ENCODE results near the gene STAU1.
"Not testable (repeated sequence)": the region's sequence is repeated elsewhere in the genome, so short reads cannot be mapped to it uniquely, and the experiment has no call there.

STAU1 gene

DNA sequence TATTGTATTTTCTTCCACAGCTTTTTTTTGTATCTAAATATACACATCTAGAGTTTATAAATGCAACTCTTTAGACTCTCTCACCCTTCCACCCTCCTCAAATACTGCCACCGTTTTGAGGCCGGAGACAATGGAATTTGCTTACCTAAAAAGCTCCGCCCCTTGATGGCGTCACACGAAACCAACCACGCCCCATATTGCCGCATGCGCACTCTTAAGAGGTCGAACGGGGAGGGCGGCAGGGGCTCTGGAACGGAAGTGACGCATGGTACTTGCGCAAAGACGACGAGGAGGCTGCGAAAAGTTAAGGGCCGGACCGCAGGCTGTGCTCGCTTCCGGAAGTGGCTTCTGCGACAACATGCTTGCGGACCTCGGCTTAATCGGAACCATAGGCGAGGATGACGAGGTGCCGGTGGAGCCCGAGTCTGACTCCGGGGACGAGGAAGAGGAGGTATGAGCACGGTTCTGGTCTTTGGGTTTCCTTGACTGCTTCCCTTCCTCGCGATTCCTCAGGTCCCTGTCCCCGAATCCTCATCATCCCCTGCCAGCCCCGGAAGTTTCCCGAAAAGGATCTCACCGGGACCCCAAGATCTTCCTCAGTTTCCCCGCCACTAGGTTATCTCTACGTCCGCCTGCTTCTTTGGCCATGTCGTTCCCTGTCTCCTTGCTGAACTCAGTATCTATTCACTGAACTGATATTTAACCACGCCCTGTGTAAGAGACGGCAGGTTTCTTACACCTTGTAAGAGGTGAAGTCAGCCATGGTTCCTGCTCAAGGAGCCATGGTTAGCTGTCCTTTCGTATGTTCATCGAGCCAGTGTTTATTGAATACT is 31.2 kb upstream of the STAU1 start, which contains the start of gene DDX27:
Gene DDX27, plus strand, starts transcription at position 326 of the 833 bp plus-strand sequence. Its CDS starts 33 bp downstream, at position 359.
- Histone ChIP-seq H3K4me2 (peak within 1 kb of the TSS; percentile 71), H3K4me1 (ENCODE audit: low read depth, poor library complexity, severe bottlenecking) (peaks cover 23% of the 10 kb centered on the region), H3K4me3 (IDR thresholded peaks at IDR 0.05; ENCODE audit: insufficient read depth, low read depth, low read length) (no peak within 1 kb of the TSS), H4K20me1 (ENCODE audit: insufficient read depth) (no peaks in the 10 kb centered on the region), H3K79me2 (ENCODE audit: insufficient read depth, low read depth) (peaks cover 26% of the 10 kb centered on the region), H3K27me3 (ENCODE audit: insufficient read depth, low read depth) (no peaks in the 10 kb centered on the region), H2AFZ (ENCODE audit: low read depth) (peak within 1 kb of the TSS; percentile 79), H3K27ac (peak within 1 kb of the TSS; percentile 49), H3K36me3 (ENCODE audit: insufficient read depth) (peaks cover 8% of the 10 kb centered on the region; the same call in 1 of the 2 replicates), H3K9ac (peak within 1 kb of the TSS; percentile 66; the same call in 1 of the 2 replicates)
- TF ChIP-seq, protein P1, sequence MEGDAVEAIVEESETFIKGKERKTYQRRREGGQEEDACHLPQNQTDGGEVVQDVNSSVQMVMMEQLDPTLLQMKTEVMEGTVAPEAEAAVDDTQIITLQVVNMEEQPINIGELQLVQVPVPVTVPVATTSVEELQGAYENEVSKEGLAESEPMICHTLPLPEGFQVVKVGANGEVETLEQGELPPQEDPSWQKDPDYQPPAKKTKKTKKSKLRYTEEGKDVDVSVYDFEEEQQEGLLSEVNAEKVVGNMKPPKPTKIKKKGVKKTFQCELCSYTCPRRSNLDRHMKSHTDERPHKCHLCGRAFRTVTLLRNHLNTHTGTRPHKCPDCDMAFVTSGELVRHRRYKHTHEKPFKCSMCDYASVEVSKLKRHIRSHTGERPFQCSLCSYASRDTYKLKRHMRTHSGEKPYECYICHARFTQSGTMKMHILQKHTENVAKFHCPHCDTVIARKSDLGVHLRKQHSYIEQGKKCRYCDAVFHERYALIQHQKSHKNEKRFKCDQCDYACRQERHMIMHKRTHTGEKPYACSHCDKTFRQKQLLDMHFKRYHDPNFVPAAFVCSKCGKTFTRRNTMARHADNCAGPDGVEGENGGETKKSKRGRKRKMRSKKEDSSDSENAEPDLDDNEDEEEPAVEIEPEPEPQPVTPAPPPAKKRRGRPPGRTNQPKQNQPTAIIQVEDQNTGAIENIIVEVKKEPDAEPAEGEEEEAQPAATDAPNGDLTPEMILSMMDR (conservative IDR thresholded peaks at IDR 0.05; ENCODE audit: low read depth, low read length): no peak

DNA sequence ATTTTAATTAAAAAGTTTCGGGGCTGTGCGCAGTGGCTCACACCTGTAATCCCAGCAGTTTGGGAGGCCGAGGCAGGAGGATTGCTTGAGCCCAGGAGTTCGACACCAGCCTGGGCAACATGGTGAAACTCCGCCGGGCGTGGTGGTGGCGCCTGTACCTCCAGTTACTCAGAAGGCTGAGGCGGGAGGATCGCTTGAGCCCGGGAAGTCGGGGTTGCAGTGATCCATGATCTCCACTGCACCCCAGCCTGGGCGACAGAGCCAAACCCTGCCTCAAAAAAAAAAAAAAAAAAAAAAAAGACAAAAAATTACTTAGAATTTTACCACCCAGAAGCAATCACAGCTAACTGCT is 30.6 kb upstream of the STAU1 start:
- peak overlapping the region; percentile 71; the same call in 1 of the 2 replicates for H3K4me2 ChIP-seq
- peak overlapping the region; percentile 79; the same call in 1 of the 2 replicates for H2AFZ ChIP-seq (ENCODE audit: low read depth)
- not testable (repeated sequence) for H3K36me3 ChIP-seq (ENCODE audit: insufficient read depth); H3K4me3 ChIP-seq (IDR thresholded peaks at IDR 0.05; ENCODE audit: insufficient read depth, low read depth, low read length); H3K27me3 ChIP-seq (ENCODE audit: insufficient read depth, low read depth); H4K20me1 ChIP-seq (ENCODE audit: insufficient read depth)
- peaks cover 23% of the 10 kb centered on the region for H3K4me1 ChIP-seq (ENCODE audit: low read depth, poor library complexity, severe bottlenecking)
- peak overlapping the region; percentile 41 for H3K27ac ChIP-seq
- peak overlapping the region; percentile 66; the same call in 1 of the 2 replicates for H3K9ac ChIP-seq
- peaks cover 26% of the 10 kb centered on the region for H3K79me2 ChIP-seq (ENCODE audit: insufficient read depth, low read depth)

DNA sequence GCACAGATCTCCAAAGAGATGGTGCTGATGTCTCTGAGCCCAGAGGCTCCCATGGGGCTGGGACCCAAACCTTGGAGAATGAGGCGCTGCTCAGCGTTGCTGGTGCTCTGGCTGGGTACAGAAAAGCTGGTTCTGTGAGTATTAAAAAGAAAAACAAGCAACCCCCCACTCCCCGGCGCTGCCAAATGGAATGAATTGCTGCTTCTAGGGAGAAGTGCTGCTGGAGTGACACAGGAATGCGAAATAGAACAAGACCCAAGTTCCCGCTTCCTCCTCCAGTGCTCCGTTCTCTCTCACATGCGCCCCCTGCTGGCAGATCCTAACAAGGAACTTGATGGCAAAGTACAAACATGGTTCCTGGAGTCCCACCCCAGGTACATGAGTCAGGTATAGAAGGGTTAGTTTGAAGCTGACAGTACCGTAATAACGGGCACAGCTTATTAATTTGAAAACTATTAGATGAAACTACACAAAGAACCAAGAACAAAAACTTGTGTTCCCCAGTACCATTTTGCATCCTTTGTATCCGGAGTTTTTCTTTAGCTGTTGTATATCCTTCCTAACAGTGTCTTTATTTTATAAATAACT is 29.0 kb upstream of the STAU1 start:
- no peaks in the 10 kb centered on the region for H4K20me1 ChIP-seq (ENCODE audit: insufficient read depth)
- peak overlapping the region; percentile 67 for H3K4me2 ChIP-seq
- H3K27ac ChIP-seq: no peak overlapping the region
- no peak overlapping the region for H3K4me3 ChIP-seq (IDR thresholded peaks at IDR 0.05; ENCODE audit: insufficient read depth, low read depth, low read length)
- peaks cover 8% of the 10 kb centered on the region; the same call in 1 of the 2 replicates for H3K36me3 ChIP-seq (ENCODE audit: insufficient read depth)
- peak overlapping the region; percentile 82 for H2AFZ ChIP-seq (ENCODE audit: low read depth)
- peaks cover 26% of the 10 kb centered on the region for H3K79me2 ChIP-seq (ENCODE audit: insufficient read depth, low read depth)
- peaks cover 23% of the 10 kb centered on the region for H3K4me1 ChIP-seq (ENCODE audit: low read depth, poor library complexity, severe bottlenecking)
- no peak overlapping the region for H3K9ac ChIP-seq
- no peaks in the 10 kb centered on the region for H3K27me3 ChIP-seq (ENCODE audit: insufficient read depth, low read depth)
- TF ChIP-seq, protein P1 (conservative IDR thresholded peaks at IDR 0.05; ENCODE audit: low read depth, low read length): peak; percentile 99

DNA sequence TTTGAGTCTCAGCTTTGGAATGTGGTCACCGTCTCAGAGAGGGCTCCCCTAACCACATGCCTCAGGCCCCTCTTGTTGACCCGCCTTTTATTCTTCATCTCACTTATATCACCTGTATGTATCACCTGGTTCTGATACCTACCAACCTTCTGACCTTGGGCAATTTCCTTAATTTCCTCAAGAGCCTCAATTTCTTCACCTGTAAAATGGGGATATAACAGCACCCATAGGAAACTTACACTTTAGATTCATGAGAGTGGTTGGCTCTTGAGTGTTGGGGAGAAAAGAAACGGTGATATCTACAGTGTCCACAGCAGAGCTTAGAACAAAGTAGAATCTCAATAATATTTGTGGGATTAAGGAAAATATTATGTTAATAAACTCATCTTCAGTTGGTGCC is 27.1 kb upstream of the STAU1 start:
- Histone ChIP-seq H3K4me3 (IDR thresholded peaks at IDR 0.05; ENCODE audit: insufficient read depth, low read depth, low read length) (no peak overlapping the region), H3K4me2 (no peak overlapping the region), H3K79me2 (ENCODE audit: insufficient read depth, low read depth) (peaks cover 10% of the 10 kb centered on the region), H2AFZ (ENCODE audit: low read depth) (no peak overlapping the region), H3K27me3 (ENCODE audit: insufficient read depth, low read depth) (no peaks in the 10 kb centered on the region), H4K20me1 (ENCODE audit: insufficient read depth) (no peaks in the 10 kb centered on the region), H3K36me3 (ENCODE audit: insufficient read depth) (no peaks in the 10 kb centered on the region), H3K4me1 (ENCODE audit: low read depth, poor library complexity, severe bottlenecking) (peaks cover 17% of the 10 kb centered on the region), H3K27ac (no peak overlapping the region), H3K9ac (no peak overlapping the region)
- TF ChIP-seq, protein P1 (conservative IDR thresholded peaks at IDR 0.05; ENCODE audit: low read depth, low read length): no peak
